ENCODE measurements around the gene KCNJ5.

- TF ChIP-seq MAX (CRISPR knock-in tag; IDR thresholded peaks at IDR 0.05): no peak
- TF ChIP-seq CTCF (IDR thresholded peaks at IDR 0.05): no peak
- no peak for TF ChIP-seq NFYB (CRISPR knock-in tag; conservative IDR thresholded peaks at IDR 0.05; ENCODE audit: low read depth)
- TF ChIP-seq, protein P1, sequence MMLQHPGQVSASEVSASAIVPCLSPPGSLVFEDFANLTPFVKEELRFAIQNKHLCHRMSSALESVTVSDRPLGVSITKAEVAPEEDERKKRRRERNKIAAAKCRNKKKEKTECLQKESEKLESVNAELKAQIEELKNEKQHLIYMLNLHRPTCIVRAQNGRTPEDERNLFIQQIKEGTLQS (CRISPR knock-in tag; conservative IDR thresholded peaks at IDR 0.05): no peak
- TF ChIP-seq ZNF416 (CRISPR knock-in tag; IDR thresholded peaks at IDR 0.05): no peak
- TF ChIP-seq FOXJ3 (CRISPR knock-in tag; IDR thresholded peaks at IDR 0.05; ENCODE audit: borderline replicate concordance): no peak
- TF ChIP-seq GABPB1 (CRISPR knock-in tag; IDR thresholded peaks at IDR 0.05): no peak
- TF ChIP-seq, protein P2, sequence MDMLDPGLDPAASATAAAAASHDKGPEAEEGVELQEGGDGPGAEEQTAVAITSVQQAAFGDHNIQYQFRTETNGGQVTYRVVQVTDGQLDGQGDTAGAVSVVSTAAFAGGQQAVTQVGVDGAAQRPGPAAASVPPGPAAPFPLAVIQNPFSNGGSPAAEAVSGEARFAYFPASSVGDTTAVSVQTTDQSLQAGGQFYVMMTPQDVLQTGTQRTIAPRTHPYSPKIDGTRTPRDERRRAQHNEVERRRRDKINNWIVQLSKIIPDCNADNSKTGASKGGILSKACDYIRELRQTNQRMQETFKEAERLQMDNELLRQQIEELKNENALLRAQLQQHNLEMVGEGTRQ (CRISPR knock-in tag; IDR thresholded peaks at IDR 0.05): no peak
Observed at GRCh38 chr11:128931668-128932067, 40.5 kb downstream of the KCNJ5 start.

Measured in WTC11 (cell line).